ENCODE measurements around the gene SUCLG2.
A peak's percentile ranks its signal among the peaks of the same experiment; 100 is the strongest.

SUCLG2 gene

DNA sequence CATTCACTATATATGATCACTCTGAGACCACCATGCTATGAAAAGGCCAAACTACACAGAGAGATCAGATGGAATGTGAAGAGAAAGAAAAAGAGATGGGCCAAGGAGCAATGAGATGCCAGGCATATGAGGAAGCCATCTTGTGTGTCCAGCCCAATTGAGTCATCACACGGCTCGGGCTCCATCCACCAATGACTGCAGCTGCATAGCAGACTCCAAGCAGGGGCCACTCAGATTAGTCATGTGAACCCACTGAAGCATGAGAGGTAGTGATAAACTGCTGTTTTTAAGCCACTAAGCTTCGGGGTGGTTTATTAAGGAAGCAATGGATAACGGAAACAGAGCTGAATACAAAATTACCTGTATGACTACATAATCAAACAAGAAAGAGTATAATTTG is 185.9 kb downstream of the SUCLG2 start:
- no peak overlapping the region for H3K27ac ChIP-seq

DNA sequence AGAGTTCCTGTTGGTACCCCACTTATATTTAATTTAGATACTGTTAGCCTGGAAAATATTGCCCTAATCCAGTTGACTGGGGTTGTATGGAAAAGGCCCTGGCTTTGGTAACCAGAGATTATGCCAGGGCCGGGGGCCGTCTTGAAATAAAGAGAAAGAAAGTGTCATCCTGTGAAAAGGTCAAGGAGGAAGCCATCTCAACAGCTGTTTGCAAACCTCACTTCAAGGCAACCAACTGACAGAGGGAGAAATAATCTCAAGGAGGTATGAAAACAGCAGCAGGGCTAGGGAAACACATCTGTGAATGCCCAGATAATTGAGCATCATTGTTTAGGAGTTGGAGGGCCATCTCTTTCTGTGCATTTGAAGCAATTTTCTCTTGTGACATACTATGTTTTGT is 190.8 kb downstream of the SUCLG2 start:
- H3K27ac ChIP-seq = no peak overlapping the region
- no peak for DNase-seq (ENCODE audit: low read depth, low spot score)

More for the DNA sequence above, 185.9 kb downstream of the SUCLG2 start:
- DNase-seq (ENCODE audit: low read depth, low spot score) = no peak

DNA sequence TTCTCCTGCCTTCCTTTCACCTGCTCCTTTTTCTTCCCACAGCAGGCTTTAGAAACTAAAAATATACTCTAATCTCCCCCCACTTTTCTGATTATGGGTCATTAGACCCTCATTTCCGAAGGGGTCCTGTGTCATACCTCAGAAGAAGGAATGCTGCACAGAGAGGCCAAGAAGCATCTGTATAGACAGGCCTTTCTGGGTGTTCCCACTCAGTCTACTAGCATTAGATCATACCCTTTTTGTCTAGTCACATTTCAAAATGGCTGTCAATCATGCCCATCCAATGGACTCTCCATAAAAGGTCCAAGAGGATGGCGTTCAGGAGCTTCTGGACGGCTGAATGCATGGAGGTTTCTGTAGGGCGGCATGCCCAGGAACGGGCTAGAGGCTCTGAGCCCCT is 192.2 kb downstream of the SUCLG2 start:
- DNase-seq (ENCODE audit: low read depth, low spot score) = no peak
- H3K27ac ChIP-seq = no peak overlapping the region

DNA sequence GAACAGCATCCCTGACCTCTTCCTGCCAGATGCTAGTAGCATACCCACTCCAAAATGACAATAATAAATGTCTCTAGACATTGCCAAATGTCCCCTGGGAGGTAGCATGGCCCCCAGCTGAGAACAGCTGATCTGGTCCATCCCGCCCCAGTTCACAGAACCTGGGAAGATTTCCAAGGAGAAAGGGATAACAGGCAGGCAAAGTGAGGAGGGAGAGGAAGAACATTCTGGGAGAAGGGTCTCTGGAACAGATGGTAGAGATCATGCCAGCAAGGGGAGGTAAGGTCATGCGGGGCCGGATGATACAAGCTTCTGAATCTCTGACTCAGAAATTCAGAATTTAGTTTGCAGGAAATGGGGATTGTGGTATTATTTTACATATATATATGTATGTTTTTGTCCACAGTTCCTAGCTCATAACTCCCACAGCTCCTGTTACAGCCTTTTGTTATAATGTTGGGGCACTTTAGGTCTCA is 192.7 kb downstream of the SUCLG2 start:
- H3K27ac ChIP-seq = no peak overlapping the region
- no peak for DNase-seq (ENCODE audit: low read depth, low spot score)

DNA sequence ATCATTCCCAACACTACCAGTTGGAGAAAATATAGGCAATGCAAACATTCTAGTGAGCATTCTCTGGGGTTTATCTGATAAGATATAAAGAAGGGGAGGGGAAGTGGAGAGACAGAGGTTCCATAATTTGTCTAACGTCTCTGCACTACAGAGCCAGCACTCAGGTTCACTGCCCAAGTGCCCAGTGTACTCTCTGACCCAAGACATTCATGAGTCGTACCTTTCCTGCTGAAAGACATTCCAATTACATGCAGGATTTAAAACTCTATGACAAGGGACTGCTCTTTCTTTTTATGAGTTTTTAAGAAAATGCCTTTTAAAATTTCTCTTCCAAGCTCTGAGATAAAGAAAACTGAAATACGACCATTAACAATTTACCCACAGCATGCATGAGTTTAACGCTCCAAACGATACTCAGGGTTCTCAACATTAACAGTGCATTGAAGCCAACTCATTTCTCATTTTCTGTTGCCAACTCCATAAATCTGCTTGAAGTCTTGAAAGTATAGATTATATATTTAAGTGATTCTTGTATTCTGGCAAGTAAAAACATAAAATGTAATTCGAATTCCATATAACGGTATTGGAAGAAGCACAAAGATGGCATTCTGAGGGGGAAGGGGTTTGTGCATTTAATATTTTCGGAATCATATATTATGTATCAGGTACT is 193.4 kb downstream of the SUCLG2 start:
- no peak for DNase-seq (ENCODE audit: low read depth, low spot score)

DNA sequence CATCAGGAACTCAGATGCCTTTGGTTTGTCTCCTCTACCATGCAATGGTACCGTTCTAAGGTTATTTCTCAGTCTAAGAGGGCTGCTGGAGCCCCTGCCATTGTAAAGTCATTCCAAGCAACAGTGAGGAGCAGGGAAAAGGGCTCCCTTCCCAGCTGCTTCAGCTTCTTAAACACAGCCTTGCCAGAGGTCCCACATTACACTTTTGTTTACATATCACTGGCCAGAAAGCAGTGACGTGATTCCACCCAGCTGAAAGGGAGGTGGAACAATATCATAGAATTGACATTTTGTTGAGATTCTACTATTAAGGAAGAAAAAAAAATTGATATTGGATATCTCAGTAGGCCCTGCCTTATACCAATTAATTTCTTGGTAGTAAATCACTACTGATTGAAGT is 194.6 kb downstream of the SUCLG2 start:
- no peak overlapping the region for H3K27ac ChIP-seq
- DNase-seq (ENCODE audit: low read depth, low spot score) = no peak

More for the DNA sequence above, 193.4 kb downstream of the SUCLG2 start:
- no peak overlapping the region for H3K27ac ChIP-seq

DNA sequence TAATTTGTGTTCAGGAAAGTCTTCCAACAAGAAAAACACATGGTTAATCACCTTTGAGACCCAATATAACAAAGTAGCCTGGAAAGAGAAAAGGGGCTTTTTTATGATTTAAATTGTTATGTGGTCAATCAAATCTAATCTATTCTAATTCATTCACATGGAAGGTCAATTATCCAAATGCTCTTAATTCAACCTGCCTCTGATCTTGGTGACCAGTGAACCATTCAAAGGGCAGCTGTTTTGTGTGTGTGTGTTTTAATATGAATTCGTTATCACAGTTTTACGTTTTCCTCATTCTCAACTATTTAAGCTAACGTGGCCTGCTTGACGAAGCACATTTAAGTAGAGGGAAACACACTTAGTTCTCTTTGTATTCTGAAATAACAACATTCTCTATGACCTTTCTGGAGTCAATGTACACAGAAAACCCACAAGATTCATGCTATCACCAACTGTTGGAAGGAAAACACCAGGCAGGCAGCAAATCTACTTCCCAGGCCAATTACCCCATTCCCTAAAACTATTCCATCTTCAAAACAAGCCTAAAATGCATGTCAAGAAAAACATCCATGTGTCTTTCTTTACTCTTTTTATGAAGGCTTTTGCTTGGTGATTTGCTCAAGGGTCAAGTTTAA is 195.4 kb downstream of the SUCLG2 start:
- no peak overlapping the region for H3K27ac ChIP-seq
- DNase-seq (ENCODE audit: low read depth, low spot score) = no peak

DNA sequence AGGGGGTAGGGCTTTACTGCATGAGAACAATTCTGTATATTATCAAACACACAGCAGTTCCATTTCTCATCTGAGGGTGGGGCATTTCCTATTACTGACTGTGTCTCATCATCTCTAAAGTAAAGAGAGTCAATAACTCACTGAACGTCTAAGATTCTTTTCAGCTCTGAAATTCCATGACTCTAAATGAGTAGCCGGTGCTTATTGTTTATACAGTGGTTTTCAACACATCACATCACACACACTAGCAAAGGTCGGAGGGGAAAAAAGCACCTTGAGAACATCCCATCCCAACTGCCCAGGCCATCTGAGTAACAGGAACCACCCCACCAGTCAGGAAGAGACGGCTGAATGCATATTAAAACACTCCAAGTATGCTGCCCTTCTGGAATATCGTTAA is 196.0 kb downstream of the SUCLG2 start:
- no peak overlapping the region for H3K27ac ChIP-seq
- no peak for DNase-seq (ENCODE audit: low read depth, low spot score)

DNA sequence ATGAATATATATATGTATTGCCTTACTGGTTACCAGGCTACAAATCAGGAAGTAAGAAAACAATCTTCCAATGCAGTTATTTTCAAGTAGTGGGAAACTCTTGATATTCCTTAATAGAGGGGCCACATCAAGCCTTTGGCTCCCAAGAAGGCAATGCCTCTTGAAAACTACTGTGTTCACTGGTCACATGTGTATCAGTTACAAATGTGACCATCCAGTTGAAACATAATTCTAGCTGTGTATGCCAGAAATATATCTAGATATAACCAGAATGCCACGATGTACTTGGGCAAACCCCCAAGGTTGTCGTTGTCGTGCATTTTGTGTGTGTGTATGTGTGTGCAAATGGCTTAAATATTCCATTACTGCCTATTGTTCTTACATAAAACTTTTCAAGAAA is 200.8 kb downstream of the SUCLG2 start:
- no peak overlapping the region for H3K27ac ChIP-seq
- DNase-seq (ENCODE audit: low read depth, low spot score) = no peak

DNA sequence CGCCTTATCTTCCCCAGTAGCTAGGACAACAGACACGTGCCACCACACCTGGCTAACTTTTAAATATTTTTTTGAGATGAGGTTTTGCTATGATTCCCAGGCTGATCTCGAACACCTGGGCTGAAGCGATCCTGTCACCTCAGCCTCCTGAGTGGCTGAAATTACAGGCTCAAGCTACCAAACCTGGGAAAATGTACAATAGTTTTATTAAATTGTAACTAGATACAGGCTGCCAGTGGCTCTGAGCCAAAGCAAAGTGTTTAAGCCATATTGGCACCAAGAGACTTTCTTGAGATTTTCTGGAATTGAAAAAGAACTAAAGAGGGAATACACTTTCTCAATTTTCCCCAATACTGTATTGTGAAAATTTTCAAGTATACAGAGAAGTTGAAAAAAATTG is 204.3 kb downstream of the SUCLG2 start:
- DNase-seq (ENCODE audit: low read depth, low spot score) = no peak
- H3K27ac ChIP-seq = no peak overlapping the region

DNA sequence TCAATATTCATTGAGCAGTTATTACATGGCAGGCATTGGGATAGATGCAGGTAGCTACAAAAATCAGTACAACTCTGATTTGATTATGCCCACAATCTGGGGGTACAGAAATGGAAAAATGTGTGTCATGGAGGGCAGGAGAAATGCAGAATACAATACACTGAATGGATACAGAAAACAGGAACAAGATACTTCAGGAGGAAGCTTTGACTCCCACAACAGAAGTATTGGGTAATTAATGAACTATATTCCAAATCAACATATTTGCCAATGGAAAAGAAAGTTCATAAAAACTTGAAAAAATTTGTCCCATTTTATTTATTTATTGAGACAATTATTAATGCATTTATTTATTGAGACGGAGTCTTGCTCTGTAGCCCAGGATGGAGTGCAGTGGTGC is 207.0 kb downstream of the SUCLG2 start:
- DNase-seq (ENCODE audit: low read depth, low spot score) = no peak
- no peak overlapping the region for H3K27ac ChIP-seq

DNA sequence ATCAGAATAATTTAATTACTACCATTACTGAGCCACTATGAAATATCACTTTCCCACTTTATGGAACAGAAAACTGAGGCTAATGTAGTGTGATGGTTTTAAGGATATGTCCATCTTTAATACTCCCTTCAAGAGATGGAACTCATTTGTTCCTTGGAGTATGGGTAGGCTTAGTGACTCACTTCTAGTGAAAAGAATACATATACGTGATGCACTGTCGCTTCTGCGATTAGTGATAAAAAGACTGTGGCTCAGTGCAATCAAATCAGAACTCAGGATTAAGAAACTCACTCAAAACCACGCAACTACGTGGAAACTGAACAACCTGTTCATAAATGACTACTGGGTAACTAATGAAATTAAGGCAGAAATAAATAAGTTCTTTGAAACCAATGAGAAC is 216.6 kb downstream of the SUCLG2 start:
- H3K27ac ChIP-seq = no peak overlapping the region
- DNase-seq (ENCODE audit: low read depth, low spot score) = no peak

DNA sequence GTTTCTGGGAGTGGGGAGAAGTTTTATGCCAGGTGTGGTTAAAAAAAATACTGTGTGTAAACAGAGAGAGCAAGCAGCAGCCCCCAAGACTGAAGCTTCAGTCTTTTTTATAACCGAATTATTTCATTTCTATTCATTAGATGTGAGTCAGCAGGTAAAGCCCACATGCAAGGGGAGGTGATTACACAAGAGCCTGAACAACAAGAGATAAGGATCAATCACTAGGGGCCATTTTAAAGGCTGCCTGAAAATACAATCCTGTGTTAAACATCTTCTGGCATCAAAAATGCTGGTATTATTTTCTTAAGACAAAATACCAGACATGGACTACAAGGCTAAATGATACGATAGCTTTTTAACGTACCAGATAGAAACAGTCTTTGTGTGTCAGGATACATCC is 217.3 kb downstream of the SUCLG2 start:
- H3K27ac ChIP-seq = no peak overlapping the region
- peak; percentile 5 for DNase-seq (ENCODE audit: low read depth, low spot score)

DNA sequence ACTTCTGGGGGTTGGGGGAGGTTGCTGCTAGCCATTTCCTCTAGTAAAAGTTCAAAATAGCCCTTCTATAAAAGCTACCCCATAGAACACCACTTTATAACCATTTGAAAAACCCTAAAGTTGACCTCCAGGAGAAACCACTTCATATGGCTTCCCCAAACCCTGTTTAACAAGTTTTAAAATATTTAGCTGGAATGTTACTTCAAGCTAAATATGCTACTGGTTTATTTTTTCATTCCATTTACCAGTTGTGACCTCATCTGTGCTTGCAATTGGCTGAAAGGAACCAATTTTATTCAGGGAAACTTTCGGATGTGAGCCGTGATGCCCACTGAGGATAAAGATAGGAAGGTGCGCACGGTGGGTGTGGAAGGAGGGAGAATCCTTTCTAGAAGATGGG is 221.3 kb downstream of the SUCLG2 start:
- no peak for DNase-seq (ENCODE audit: low read depth, low spot score)

DNA sequence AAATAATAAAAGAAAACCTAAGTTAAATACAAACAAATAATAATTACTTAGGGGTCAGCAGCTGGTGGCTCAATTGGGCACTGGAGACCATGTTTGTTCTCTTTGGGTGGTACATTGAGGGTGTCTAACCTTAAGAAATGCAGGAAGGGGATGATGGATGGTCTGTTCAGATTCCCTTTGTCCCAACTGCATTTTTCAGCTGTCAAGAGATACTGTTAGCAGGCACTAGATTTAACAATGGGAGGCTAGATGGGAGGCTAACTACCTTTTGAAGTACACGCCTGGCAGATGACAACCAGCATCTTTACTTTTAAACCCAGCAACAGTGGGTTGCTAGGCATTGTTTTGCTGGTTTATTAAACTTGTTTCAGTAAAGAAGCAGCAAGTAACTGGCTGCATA is 222.5 kb downstream of the SUCLG2 start:
- DNase-seq (ENCODE audit: low read depth, low spot score) = no peak
- H3K27ac ChIP-seq = no peak overlapping the region

More for the DNA sequence above, 221.3 kb downstream of the SUCLG2 start:
- no peak overlapping the region for H3K27ac ChIP-seq

DNA sequence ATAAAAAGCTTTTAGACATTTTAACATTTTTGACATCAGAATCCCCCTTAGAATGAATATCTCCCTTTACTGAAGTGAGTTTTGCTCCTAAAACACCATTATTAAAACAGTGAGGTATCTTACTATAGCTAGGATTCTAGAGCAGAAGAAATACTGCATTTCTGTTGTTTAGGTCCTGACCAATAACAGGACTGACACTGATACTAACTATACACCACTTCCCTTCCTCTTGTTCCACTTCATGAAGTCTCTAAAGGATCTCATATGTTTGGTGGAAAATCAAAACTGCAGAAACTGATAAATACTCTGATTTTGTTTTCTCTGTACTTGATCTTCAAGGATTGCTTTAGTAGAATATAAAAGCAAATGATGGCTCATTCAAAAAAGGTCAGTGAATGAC is 230.7 kb downstream of the SUCLG2 start:
- H3K27ac ChIP-seq = no peak overlapping the region
- no peak for DNase-seq (ENCODE audit: low read depth, low spot score)

DNA sequence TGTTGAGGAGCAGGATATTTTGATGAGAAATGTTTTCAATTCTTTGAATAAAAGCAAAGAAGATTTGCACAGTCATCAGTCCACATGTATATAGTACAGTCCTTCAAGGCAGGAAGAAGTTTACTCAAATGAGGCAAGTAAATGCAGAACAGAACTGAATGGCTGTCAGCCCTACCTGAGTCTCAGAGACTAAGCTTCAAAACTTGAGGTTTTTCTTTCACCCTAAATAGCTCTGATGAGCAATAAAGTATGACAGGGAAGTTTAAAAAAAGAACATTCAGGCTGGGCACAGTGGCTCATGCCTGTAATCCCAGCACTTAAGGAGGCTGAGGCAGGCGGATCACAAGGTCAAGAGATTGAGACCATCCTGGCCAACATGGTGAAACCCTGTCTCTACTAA is 232.5 kb downstream of the SUCLG2 start:
- no peak for DNase-seq (ENCODE audit: low read depth, low spot score)
- H3K27ac ChIP-seq = no peak overlapping the region

DNA sequence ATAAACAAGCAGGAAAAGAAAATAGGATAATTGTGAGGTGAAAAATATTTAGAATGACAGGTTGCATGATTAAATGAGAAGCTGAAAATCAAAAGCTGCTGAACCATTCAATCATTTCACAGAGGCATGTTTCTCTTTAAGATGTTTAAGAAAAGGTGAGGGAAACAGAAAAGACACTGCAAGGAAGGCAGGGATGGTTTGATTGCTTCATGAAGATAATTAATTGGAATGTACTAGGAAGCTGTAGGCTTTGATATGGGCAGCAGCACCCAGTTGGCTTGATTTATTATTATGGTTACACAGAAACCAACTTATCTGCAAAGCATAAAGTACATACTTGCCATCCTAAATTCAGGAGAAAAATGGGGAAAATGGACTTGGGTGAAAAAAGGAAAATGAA is 234.6 kb downstream of the SUCLG2 start:
- no peak for DNase-seq (ENCODE audit: low read depth, low spot score)
- H3K27ac ChIP-seq = no peak overlapping the region

DNA sequence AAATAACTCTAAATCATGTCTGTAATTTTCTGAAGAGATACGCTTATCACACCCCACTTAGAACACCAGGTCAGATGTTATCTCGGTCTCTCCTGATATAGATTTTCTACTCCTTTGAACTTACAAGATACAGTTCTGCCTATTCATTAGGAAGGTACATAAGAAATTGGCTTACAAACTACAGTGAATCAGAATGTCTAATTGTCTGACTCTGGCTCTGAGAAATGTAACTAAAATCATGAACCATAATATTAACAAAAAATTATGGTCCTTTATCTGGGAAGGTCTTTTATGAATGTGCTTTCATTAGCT is 235.2 kb downstream of the SUCLG2 start:
- no peak overlapping the region for H3K27ac ChIP-seq
- no peak for DNase-seq (ENCODE audit: low read depth, low spot score)

DNA sequence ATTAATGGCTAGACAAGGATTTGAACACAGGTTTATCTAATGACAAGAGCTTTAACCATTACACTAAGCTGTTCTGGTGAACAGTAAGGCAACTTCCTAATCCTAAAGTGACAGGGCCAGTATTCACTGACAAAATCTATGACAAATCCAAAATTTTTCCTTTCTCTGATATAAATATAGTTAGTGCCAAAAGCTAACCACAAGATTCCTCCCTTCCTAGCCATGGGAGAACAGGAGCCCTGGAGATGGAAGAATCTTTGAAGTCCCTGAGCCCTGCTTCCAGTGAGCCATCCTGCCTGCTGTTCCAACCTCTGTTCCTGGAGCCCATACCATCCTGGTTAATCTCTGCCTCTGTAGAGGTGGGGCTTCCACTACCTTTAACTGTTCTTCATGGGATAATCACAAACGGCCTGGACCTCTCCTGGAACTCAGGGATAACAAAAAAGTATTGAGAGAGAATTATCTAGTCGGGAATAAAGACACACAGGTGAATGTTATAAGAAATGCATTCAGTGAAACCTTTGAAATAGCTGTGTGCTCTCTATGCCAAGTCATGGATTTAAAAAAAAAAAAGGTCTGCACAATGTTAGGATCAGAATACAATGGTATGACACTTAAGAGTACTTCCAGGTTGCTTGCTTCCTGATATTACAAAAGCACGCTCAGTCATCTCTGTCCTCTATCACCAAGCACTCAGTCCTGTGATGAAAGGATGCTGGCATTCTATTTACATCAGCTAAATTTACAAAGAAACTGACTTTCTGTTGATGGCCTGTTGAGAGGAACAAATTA is 235.8 kb downstream of the SUCLG2 start:
- no peak for DNase-seq (ENCODE audit: low read depth, low spot score)
- H3K27ac ChIP-seq = no peak overlapping the region

DNA sequence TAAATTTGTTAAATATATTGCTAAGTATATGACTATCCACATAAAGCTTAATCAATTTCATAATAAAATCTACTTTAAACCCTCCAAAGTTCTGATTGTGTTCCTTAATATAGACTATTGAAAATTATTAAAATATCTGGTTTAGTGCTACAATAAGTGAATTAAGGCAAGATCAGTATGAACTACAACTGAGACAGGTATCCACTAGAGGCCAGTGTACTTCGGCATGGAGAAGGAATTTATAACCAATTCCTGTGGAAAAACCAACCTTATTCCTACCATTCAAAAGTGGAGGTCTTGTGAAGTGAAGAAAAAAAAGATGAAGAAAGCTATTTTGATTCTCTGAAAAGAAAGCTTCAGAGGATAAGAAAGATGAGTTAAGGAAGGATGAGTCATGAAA is 237.7 kb downstream of the SUCLG2 start:
- H3K27ac ChIP-seq = no peak overlapping the region
- DNase-seq (ENCODE audit: low read depth, low spot score) = no peak

DNA sequence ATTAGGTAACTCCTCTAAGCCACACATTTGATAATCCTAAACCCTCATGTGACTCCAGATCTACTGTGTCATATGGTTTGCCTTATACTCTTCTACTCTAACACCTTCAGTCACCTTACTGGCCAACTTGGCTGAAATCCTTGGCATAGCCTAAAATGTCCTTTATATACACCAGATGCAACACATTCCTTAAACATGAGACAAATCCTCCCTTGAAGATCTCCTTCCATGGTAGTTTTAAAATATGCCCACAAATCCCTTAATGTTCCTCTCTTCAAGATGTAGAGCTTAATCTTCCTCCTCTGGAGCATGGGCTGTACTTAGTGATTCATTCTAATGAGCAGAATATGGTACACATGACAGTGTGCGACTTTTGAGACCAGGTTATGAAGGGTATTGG is 238.9 kb downstream of the SUCLG2 start:
- DNase-seq (ENCODE audit: low read depth, low spot score) = no peak
- H3K27ac ChIP-seq = no peak overlapping the region
